HK-2 (cell line): Measurements from ENCODE around the gene TESMIN.

Experiments
- DNase-seq: peaks from one replicate; pipeline ENCODE4 v3.0.0-alpha.2; 2018; ENCODE audit not compliant: unreplicated experiment

The TESMIN gene

GRCh38 chr11:68762481-68762880 lies 11.2 kb upstream of the TESMIN start:
- DNase-seq: no peak

- no peak for DNase-seq
Measured at GRCh38 chr11:68761801-68762200, 10.5 kb upstream of the TESMIN start.

GRCh38 chr11:68759991-68760390 lies 8.7 kb upstream of the TESMIN start:
- no peak for DNase-seq

- no peak for DNase-seq
Measured at GRCh38 chr11:68757711-68758110, 6.4 kb upstream of the TESMIN start.

GRCh38 chr11:68756171-68756766 lies 4.9 kb upstream of the TESMIN start:
- no peak for DNase-seq

GRCh38 chr11:68753300-68753699 lies 2.0 kb upstream of the TESMIN start:
- no peak for DNase-seq

GRCh38 chr11:68751004-68751325 lies 355 bp downstream of the TESMIN start:
- no peak for DNase-seq

- no peak for DNase-seq
Measured at GRCh38 chr11:68750195-68751003, 921 bp downstream of the TESMIN start.

GRCh38 chr11:68749229-68750123 lies 1.8 kb downstream of the TESMIN start:
- no peak for DNase-seq

GRCh38 chr11:68748061-68748460 lies 3.3 kb downstream of the TESMIN start:
- DNase-seq: no peak

GRCh38 chr11:68743539-68743938 lies 7.8 kb downstream of the TESMIN start:
- DNase-seq: no peak

GRCh38 chr11:68741463-68741862 lies 9.9 kb downstream of the TESMIN start:
- no peak for DNase-seq

- DNase-seq: no peak
Measured at GRCh38 chr11:68735646-68736045, 15.7 kb downstream of the TESMIN start.

GRCh38 chr11:68735125-68735524 lies 16.2 kb downstream of the TESMIN start:
- no peak for DNase-seq

GRCh38 chr11:68734111-68734510 lies 17.2 kb downstream of the TESMIN start:
- no peak for DNase-seq

- no peak for DNase-seq
Measured at GRCh38 chr11:68727783-68728182, 23.5 kb downstream of the TESMIN start.

GRCh38 chr11:68724293-68724692 lies 27.0 kb downstream of the TESMIN start:
- no peak for DNase-seq

GRCh38 chr11:68722143-68722542 lies 29.2 kb downstream of the TESMIN start:
- no peak for DNase-seq

- DNase-seq: no peak
Measured at GRCh38 chr11:68721075-68721474, 30.2 kb downstream of the TESMIN start.

- no peak for DNase-seq
Measured at GRCh38 chr11:68715456-68716122, 35.7 kb downstream of the TESMIN start.

- no peak for DNase-seq
Measured at GRCh38 chr11:68714060-68714856, 37.1 kb downstream of the TESMIN start.
